ENCODE data around the gene HACD3. TPM values are rescaled to one million over a fixed set of nuclear protein-coding genes. Genes with fewer than 3 reads are reported as not detected.

The HACD3 gene, protein sequence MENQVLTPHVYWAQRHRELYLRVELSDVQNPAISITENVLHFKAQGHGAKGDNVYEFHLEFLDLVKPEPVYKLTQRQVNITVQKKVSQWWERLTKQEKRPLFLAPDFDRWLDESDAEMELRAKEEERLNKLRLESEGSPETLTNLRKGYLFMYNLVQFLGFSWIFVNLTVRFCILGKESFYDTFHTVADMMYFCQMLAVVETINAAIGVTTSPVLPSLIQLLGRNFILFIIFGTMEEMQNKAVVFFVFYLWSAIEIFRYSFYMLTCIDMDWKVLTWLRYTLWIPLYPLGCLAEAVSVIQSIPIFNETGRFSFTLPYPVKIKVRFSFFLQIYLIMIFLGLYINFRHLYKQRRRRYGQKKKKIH
- total RNA-seq = 71.4 and 95.6 TPM in 2 replicates
- polyA plus RNA-seq = 80.7 and 88.6 TPM in 2 replicates
- polyA plus RNA-seq (2012) = 55.4 and 64.6 TPM in 2 replicates
- 20.9 and 23.2 TPM in 2 replicates for polyA minus RNA-seq (ENCODE audit: low replicate concordance)

DNA sequence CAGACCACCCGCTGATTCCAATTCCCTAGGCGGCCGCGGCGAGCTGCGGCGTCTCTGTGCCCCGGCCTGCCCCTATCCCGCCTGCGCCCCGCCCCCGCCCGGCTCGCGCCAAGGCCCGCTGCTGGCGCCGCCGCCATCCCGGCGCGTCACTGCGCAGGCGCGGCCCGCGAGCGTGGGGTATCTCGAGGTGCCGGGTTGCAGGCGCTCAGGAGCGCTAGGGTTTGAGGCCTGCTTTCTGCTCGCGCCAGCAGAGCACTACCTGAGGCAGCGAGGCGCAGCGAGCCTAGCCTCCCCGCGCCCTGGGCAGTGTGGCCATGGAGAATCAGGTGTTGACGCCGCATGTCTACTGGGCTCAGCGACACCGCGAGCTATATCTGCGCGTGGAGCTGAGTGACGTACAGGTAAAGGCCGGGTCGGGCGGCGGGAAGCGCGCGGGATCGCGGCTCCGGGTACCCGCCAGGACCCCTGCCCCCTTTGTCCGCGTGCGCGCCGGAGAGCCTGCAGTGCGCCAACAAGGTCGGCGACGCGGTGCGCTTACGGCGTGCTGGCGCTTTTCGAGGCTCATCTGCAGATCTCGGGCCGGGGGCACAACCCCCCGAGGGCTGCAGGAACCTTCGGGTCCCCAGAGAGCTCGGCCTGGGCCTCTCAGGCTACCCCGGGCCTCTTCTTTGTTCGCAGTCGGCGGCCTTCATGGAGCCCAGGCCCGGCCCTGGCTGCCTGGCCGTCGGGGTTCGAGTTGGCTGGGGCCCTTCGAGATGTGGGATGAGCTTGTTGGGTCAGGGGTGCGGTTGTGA, at the start of gene HACD3:
Gene HACD3 (plus strand): TSS at position 146 of the 794 bp plus-strand sequence. CDS start 169 bp downstream, at position 315.
- Histone ChIP-seq H3K9me3 (ENCODE audit: control insufficient read depth, insufficient read depth, low read depth, low read length) (no peaks in the 10 kb centered on the region), H4K20me1 (ENCODE audit: control insufficient read depth, extremely low read depth, insufficient read depth, low read length) (no peaks in the 10 kb centered on the region), H3K79me2 (ENCODE audit: control insufficient read depth, insufficient read depth, low read length) (peaks cover 46% of the 10 kb centered on the region), H2AFZ (ENCODE audit: low read length) (peak within 1 kb of the TSS; percentile 99), H3K27me3 (ENCODE audit: control insufficient read depth, insufficient read depth, low read length) (no peaks in the 10 kb centered on the region), H3K4me2 (ENCODE audit: extremely low read depth, insufficient read depth, low read length) (peak within 1 kb of the TSS; percentile 85), H3K36me3 (ENCODE audit: control insufficient read depth, insufficient read depth, low read length) (no peaks in the 10 kb centered on the region), H3K27ac (ENCODE audit: insufficient read depth, low read length) (peak within 1 kb of the TSS; percentile 68), H3K9ac (ENCODE audit: insufficient read depth, low read length) (peak within 1 kb of the TSS; percentile 82), H3K4me1 (ENCODE audit: control insufficient read depth, extremely low read depth, insufficient read depth, low read length) (peaks cover 7% of the 10 kb centered on the region), H3K4me3 (replicated peaks in 1 of 4; ENCODE audit: control extremely low read depth in 1 of 4, insufficient read depth in 1 of 4, low read depth in 3 of 4, low read length in 4 of 4) (peak within 1 kb of the TSS; percentile 70 to 96 (median 90))
- TF ChIP-seq EZH2 (IDR thresholded peaks at IDR 0.05; ENCODE audit: low read length, missing control alignments) = no peak
- TF ChIP-seq, protein P1, sequence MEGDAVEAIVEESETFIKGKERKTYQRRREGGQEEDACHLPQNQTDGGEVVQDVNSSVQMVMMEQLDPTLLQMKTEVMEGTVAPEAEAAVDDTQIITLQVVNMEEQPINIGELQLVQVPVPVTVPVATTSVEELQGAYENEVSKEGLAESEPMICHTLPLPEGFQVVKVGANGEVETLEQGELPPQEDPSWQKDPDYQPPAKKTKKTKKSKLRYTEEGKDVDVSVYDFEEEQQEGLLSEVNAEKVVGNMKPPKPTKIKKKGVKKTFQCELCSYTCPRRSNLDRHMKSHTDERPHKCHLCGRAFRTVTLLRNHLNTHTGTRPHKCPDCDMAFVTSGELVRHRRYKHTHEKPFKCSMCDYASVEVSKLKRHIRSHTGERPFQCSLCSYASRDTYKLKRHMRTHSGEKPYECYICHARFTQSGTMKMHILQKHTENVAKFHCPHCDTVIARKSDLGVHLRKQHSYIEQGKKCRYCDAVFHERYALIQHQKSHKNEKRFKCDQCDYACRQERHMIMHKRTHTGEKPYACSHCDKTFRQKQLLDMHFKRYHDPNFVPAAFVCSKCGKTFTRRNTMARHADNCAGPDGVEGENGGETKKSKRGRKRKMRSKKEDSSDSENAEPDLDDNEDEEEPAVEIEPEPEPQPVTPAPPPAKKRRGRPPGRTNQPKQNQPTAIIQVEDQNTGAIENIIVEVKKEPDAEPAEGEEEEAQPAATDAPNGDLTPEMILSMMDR (conservative IDR thresholded peaks at IDR 0.05 in 1 of 2, IDR thresholded peaks at IDR 0.05 in 1 of 2; ENCODE audit: low read depth in 1 of 2, low read length in 2 of 2) = no peak
- DNase-seq (ENCODE audit: low read depth in 2 of 2) = peak; percentile 70 to 72

DNA sequence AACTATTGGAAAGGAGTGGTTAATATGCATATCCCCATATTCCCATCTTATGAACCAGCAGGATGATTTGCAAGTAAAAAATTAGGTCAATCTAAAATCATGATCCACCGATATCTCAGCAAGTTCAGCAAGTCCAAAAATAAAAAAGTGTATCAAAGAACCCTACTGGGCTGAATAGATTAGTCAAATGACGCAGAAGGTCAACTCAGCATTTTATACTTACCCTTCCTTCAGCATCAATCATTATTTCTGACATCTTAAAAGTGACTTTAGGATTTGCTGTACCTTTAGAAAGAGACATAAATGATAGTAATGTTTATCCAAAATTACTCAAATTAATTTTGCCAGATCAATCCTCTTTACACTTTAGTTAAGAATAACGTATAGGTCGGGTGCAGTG, 45.4 kb upstream of the HACD3 start:
- TF ChIP-seq EZH2 (IDR thresholded peaks at IDR 0.05; ENCODE audit: low read length, missing control alignments) = no peak
- TF ChIP-seq, protein P1 (conservative IDR thresholded peaks at IDR 0.05 in 1 of 2, IDR thresholded peaks at IDR 0.05 in 1 of 2; ENCODE audit: low read depth in 1 of 2, low read length in 2 of 2) = no peak
- no peaks in the 10 kb centered on the region for H3K9me3 ChIP-seq (ENCODE audit: control insufficient read depth, insufficient read depth, low read depth, low read length)
- H3K4me2 ChIP-seq (ENCODE audit: extremely low read depth, insufficient read depth, low read length) = no peak overlapping the region
- no peaks in the 10 kb centered on the region for H4K20me1 ChIP-seq (ENCODE audit: control insufficient read depth, extremely low read depth, insufficient read depth, low read length)
- no peak overlapping the region for H3K9ac ChIP-seq (ENCODE audit: insufficient read depth, low read length)
- H3K79me2 ChIP-seq (ENCODE audit: control insufficient read depth, insufficient read depth, low read length) = no peaks in the 10 kb centered on the region
- no peaks in the 10 kb centered on the region for H3K27me3 ChIP-seq (ENCODE audit: control insufficient read depth, insufficient read depth, low read length)
- no peak overlapping the region for H2AFZ ChIP-seq (ENCODE audit: low read length)
- H3K4me1 ChIP-seq (ENCODE audit: control insufficient read depth, extremely low read depth, insufficient read depth, low read length) = no peaks in the 10 kb centered on the region
- no peak overlapping the region for H3K27ac ChIP-seq (ENCODE audit: insufficient read depth, low read length)
- no peak for DNase-seq (ENCODE audit: low read depth in 2 of 2)
- H3K36me3 ChIP-seq (ENCODE audit: control insufficient read depth, insufficient read depth, low read length) = peaks cover 5% of the 10 kb centered on the region
- no peak overlapping the region for H3K4me3 ChIP-seq (replicated peaks in 1 of 4; ENCODE audit: control extremely low read depth in 1 of 4, insufficient read depth in 1 of 4, low read depth in 3 of 4, low read length in 4 of 4)

DNA sequence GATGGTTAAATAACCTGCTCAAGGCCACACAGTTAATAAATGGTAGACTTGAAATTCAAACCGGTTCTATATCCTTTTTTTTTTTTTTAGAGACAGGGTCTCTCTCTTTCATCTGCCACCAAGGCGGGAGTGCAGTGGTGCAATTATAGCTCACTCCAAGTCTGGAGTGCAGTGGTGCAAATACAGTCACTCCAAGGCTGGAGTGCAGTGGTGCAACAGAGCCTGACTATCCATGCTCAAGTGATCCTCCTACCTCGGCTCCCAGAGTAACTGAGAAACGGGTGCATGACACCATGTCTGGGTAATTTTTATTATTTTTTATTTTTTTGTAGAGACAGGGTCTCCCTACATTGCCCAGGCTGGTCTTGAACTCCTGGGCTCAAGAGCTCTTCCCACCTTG, 36.2 kb upstream of the HACD3 start:
- H3K27ac ChIP-seq (ENCODE audit: insufficient read depth, low read length) = no peak overlapping the region
- no peaks in the 10 kb centered on the region for H3K4me1 ChIP-seq (ENCODE audit: control insufficient read depth, extremely low read depth, insufficient read depth, low read length)
- H3K4me2 ChIP-seq (ENCODE audit: extremely low read depth, insufficient read depth, low read length) = no peak overlapping the region
- H3K36me3 ChIP-seq (ENCODE audit: control insufficient read depth, insufficient read depth, low read length) = peaks cover 6% of the 10 kb centered on the region
- no peaks in the 10 kb centered on the region for H3K79me2 ChIP-seq (ENCODE audit: control insufficient read depth, insufficient read depth, low read length)
- H3K9ac ChIP-seq (ENCODE audit: insufficient read depth, low read length) = no peak overlapping the region
- H3K27me3 ChIP-seq (ENCODE audit: control insufficient read depth, insufficient read depth, low read length) = no peaks in the 10 kb centered on the region
- no peak overlapping the region for H3K4me3 ChIP-seq (replicated peaks in 1 of 4; ENCODE audit: control extremely low read depth in 1 of 4, insufficient read depth in 1 of 4, low read depth in 3 of 4, low read length in 4 of 4)
- H3K9me3 ChIP-seq (ENCODE audit: control insufficient read depth, insufficient read depth, low read depth, low read length) = no peaks in the 10 kb centered on the region
- no peak overlapping the region for H2AFZ ChIP-seq (ENCODE audit: low read length)
- no peak for DNase-seq (ENCODE audit: low read depth in 2 of 2)
- no peak for TF ChIP-seq EZH2 (IDR thresholded peaks at IDR 0.05; ENCODE audit: low read length, missing control alignments)
- H4K20me1 ChIP-seq (ENCODE audit: control insufficient read depth, extremely low read depth, insufficient read depth, low read length) = no peaks in the 10 kb centered on the region
